ENCODE results near the gene TIAM1. TPM values are rescaled to one million over a fixed set of nuclear protein-coding genes. Genes with fewer than 3 reads are reported as not detected.

Gene TIAM1
- total RNA-seq, 1 donor from 2014 or later: 41.3 TPM

- H3K36me3 ChIP-seq: peaks cover 0 to 5% of the 10 kb centered on the region in 2 donors
- intact Hi-C loops (cut with DNase I): no loop called here
- peak overlapping the region in 1 of 2 donors; percentile 5 for H3K4me3 ChIP-seq
- H3K9me3 ChIP-seq: peaks cover 3% of the 10 kb centered on the region
- no peaks in the 10 kb centered on the region for H3K4me1 ChIP-seq
- no peaks in the 10 kb centered on the region for H3K27me3 ChIP-seq
- H3K27ac ChIP-seq: peak overlapping the region; percentile 42
- TF ChIP-seq, protein P1, sequence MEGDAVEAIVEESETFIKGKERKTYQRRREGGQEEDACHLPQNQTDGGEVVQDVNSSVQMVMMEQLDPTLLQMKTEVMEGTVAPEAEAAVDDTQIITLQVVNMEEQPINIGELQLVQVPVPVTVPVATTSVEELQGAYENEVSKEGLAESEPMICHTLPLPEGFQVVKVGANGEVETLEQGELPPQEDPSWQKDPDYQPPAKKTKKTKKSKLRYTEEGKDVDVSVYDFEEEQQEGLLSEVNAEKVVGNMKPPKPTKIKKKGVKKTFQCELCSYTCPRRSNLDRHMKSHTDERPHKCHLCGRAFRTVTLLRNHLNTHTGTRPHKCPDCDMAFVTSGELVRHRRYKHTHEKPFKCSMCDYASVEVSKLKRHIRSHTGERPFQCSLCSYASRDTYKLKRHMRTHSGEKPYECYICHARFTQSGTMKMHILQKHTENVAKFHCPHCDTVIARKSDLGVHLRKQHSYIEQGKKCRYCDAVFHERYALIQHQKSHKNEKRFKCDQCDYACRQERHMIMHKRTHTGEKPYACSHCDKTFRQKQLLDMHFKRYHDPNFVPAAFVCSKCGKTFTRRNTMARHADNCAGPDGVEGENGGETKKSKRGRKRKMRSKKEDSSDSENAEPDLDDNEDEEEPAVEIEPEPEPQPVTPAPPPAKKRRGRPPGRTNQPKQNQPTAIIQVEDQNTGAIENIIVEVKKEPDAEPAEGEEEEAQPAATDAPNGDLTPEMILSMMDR (IDR thresholded peaks at IDR 0.05): no peak
- no peak for TF ChIP-seq POLR2A (IDR thresholded peaks at IDR 0.05)
- no peak for TF ChIP-seq POLR2AphosphoS5 (IDR thresholded peaks at IDR 0.05; ENCODE audit: insufficient read depth in 1 of 2, low read depth in 1 of 2)
- no peak for DNase-seq (ENCODE audit: extremely low spot score in 2 of 2)
Observed at GRCh38 chr21:31158789-31159581, 185.1 kb downstream of the TIAM1 start.

GRCh38 chr21:31157756-31158155 is 186.3 kb downstream of the TIAM1 start:
- Histone ChIP-seq H3K9me3 (peaks cover 3% of the 10 kb centered on the region), H3K27me3 (no peaks in the 10 kb centered on the region), H3K4me1 (no peaks in the 10 kb centered on the region), H3K36me3 (peaks cover 0 to 5% of the 10 kb centered on the region in 2 donors), H3K4me3 (no peak overlapping the region), H3K27ac (no peak overlapping the region)
- intact Hi-C loops (cut with DNase I): no loop called here
- no peak for DNase-seq (ENCODE audit: extremely low spot score in 2 of 2)
- TF ChIP-seq, protein P1 (IDR thresholded peaks at IDR 0.05): no peak
- TF ChIP-seq POLR2AphosphoS5 (IDR thresholded peaks at IDR 0.05; ENCODE audit: insufficient read depth in 1 of 2, low read depth in 1 of 2) (no peak), POLR2A (IDR thresholded peaks at IDR 0.05) (no peak)

- no peak for DNase-seq (ENCODE audit: extremely low spot score in 2 of 2)
- Histone ChIP-seq H3K27me3 (no peaks in the 10 kb centered on the region), H3K4me1 (no peaks in the 10 kb centered on the region), H3K9me3 (peaks cover 3% of the 10 kb centered on the region), H3K27ac (no peak overlapping the region), H3K36me3 (peaks cover 0 to 5% of the 10 kb centered on the region in 2 donors), H3K4me3 (no peak overlapping the region)
- no peak for TF ChIP-seq POLR2A (IDR thresholded peaks at IDR 0.05)
- no peak for TF ChIP-seq POLR2AphosphoS5 (IDR thresholded peaks at IDR 0.05; ENCODE audit: insufficient read depth in 1 of 2, low read depth in 1 of 2)
- TF ChIP-seq, protein P1 (IDR thresholded peaks at IDR 0.05): no peak
- intact Hi-C loops (cut with DNase I): no loop called here
Observed at GRCh38 chr21:31156662-31157061, 187.4 kb downstream of the TIAM1 start.

DNA sequence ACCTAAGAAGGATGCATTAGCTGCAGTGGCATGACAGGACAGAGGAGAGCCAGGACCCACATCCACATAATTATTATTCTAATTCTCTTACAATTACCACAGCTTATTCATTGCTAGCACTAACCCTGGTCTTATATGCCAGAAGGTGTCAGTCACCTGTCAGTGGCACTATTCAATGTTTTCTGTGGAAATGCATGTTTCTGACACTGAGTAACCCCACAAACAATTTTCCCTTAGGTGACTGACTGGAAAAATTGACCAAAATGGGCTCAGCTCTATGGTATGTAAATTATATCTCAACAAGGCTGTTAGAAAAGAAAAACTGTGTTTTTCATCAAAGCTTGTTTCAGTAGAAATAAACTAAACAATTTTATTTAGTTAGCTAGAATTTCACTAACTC is 187.9 kb downstream of the TIAM1 start:
- DNase-seq (ENCODE audit: extremely low spot score in 2 of 2): no peak
- no peaks in the 10 kb centered on the region for H3K4me1 ChIP-seq
- TF ChIP-seq, protein P1 (IDR thresholded peaks at IDR 0.05): no peak
- TF ChIP-seq POLR2A (IDR thresholded peaks at IDR 0.05) (no peak), POLR2AphosphoS5 (IDR thresholded peaks at IDR 0.05; ENCODE audit: insufficient read depth in 1 of 2, low read depth in 1 of 2) (no peak)
- H3K36me3 ChIP-seq: peaks cover 0 to 5% of the 10 kb centered on the region in 2 donors
- H3K27ac ChIP-seq: no peak overlapping the region
- intact Hi-C loops (cut with DNase I): no loop called here
- peaks cover 3% of the 10 kb centered on the region for H3K9me3 ChIP-seq
- H3K4me3 ChIP-seq: no peak overlapping the region
- H3K27me3 ChIP-seq: no peaks in the 10 kb centered on the region

Data from vagina (tissue), 2 donors.